PC-3 (cell line): ENCODE data around the gene TBX3. TPM values are rescaled to one million over a fixed set of nuclear protein-coding genes. Genes with fewer than 3 reads are reported as not detected.

Experiments
- ATAC-seq: fragments of 200-7000 bp; cut with Tn5 transposase; 2 replicates; pipeline ENCODE4 v1.9.1; 2020; ENCODE audit warnings: mild to moderate bottlenecking, moderate library complexity
- BruUV-seq: library from RNA; stranded (reverse); fragments of 400-500 nt; replicated peaks from 2 replicates; lab custom pipeline; 2021; lab: Mats Ljungman, UMichigan
- CTCF ChIA-PET: fragments of 300-600 bp; sonication (Branson Sonifier 250); formaldehyde crosslinking; loops from one replicate; lab custom pipeline; 2022; ENCODE audit warnings: antibody characterized with exemption; lab: Charles Lee
- POLR2A ChIA-PET: fragments of 300-600 bp; sonication (Branson Sonifier 250); formaldehyde crosslinking; loops from one replicate; lab custom pipeline; 2022; ENCODE audit warnings: antibody characterized with exemption; ENCODE audit not compliant: unreplicated experiment; lab: Charles Lee
- DNase-seq: peaks from one replicate; pipeline ENCODE4 v3.0.0-alpha.2; 2015
- H2AFZ ChIP-seq: fragments of 300-600 bp; sonication (generic); 2 replicates; pipeline ENCODE4 v1.6.0; 2016; ENCODE audit warnings: antibody characterized with exemption, low read length
- H3F3A ChIP-seq: fragments of 300-600 bp; sonication (generic); one replicate; pipeline ENCODE4 v1.6.0; 2017; ENCODE audit warnings: antibody characterized with exemption, low read length, control low read depth, mild to moderate bottlenecking; ENCODE audit not compliant: unreplicated experiment
- H3K27ac ChIP-seq: fragments of 300-600 bp; sonication (generic); 2 replicates; pipeline ENCODE4 v1.5.1; 2016; ENCODE audit warnings: mild to moderate bottlenecking, low read length
- H3K27me3 ChIP-seq: fragments of 300-600 bp; sonication (generic); 2 replicates; pipeline ENCODE4 v1.6.1; 2016; ENCODE audit warnings: low read length, mixed read lengths
- H3K36me3 ChIP-seq: fragments of 300-600 bp; sonication (generic); 2 replicates; pipeline ENCODE4 v1.6.1; 2016; ENCODE audit warnings: low read depth, mixed run types, low read length, mixed read lengths
- H3K4me1 ChIP-seq: fragments of 300-600 bp; sonication (generic); 2 replicates; pipeline ENCODE4 v1.5.1; 2016; ENCODE audit warnings: low read length; ENCODE audit not compliant: insufficient read depth
- H3K4me2 ChIP-seq: fragments of 300-600 bp; sonication (generic); 2 replicates; pipeline ENCODE4 v1.6.0; 2016; ENCODE audit warnings: low read length
- H3K4me3 ChIP-seq: fragments of 300-600 bp; sonication (generic); 2 replicates; pipeline ENCODE4 v1.5.1; 2016; ENCODE audit warnings: mild to moderate bottlenecking, low read length, mixed read lengths
- H3K79me2 ChIP-seq: fragments of 300-600 bp; sonication (generic); 2 replicates; pipeline ENCODE4 v1.6.1; 2017; ENCODE audit warnings: low read length, mixed read lengths
- H3K9ac ChIP-seq: fragments of 300-600 bp; sonication (generic); 2 replicates; pipeline ENCODE4 v1.6.0; 2016; ENCODE audit warnings: mild to moderate bottlenecking, low read length
- H3K9me2 ChIP-seq: fragments of 300-600 bp; sonication (generic); replicated peaks from 2 replicates; pipeline ENCODE4 v1.6.1; 2016; ENCODE audit warnings: mixed run types, low read length, mixed read lengths
- H3K9me3 ChIP-seq: fragments of 300-600 bp; sonication (generic); 2 replicates; pipeline ENCODE4 v1.6.1; 2016; ENCODE audit warnings: low read length, mixed read lengths
- H4K20me1 ChIP-seq: fragments of 300-600 bp; sonication (generic); 2 replicates; pipeline ENCODE4 v1.6.1; 2016; ENCODE audit warnings: low read length, mixed read lengths
- CTCF ChIP-seq: fragments of 300-600 bp; sonication (generic); conservative IDR thresholded peaks from 2 replicates; pipeline ENCODE4 v1.5.1; 2017; ENCODE audit warnings: antibody characterized with exemption, low read depth, mild to moderate bottlenecking, low read length
- EZH2 ChIP-seq: fragments of 300-600 bp; sonication (generic); IDR thresholded peaks from one replicate; pipeline ENCODE4 v1.6.1; 2017; ENCODE audit warnings: antibody characterized with exemption, mild to moderate bottlenecking, low read length; ENCODE audit not compliant: unreplicated experiment
- EZH2phosphoT487 ChIP-seq: fragments of 300-600 bp; sonication (generic); IDR thresholded peaks from 2 replicates; pipeline ENCODE4 v1.6.1; 2018; ENCODE audit warnings: mild to moderate bottlenecking, antibody characterized with exemption, low read length, borderline replicate concordance
- intact Hi-C: fragments of 100-400 bp; cut with micrococcal nuclease; formaldehyde crosslinking; loops from 2 replicates; pipeline ENCODE4 v1.9.0; 2023
- total RNA-seq: library from RNA; depleted of rRNA; stranded (reverse); fragments of >200 nt; gene quantifications from 2 replicates; pipeline ENCODE4 v1.2.3, GENCODE V29; 2014

The TBX3 gene
- total RNA-seq, 1 experiment from 2014 or later: 89.4 TPM

GRCh38 chr12:114701104-114701414, 17.1 kb upstream of the TBX3 start:
- CTCF ChIA-PET: no interaction called here
- ATAC-seq: peak; percentile 65

GRCh38 chr12:114700392-114701103, 16.6 kb upstream of the TBX3 start:
- no peak for TF ChIP-seq CTCF
- no peak for TF ChIP-seq EZH2
- no peak for TF ChIP-seq EZH2phosphoT487
- H3K4me2 ChIP-seq: no peak overlapping the region
- no peak overlapping the region for H2AFZ ChIP-seq
- H3K27me3 ChIP-seq: no peaks in the 10 kb centered on the region
- H3K36me3 ChIP-seq: no peaks in the 10 kb centered on the region
- ChIA-PET POLR2A (no interaction called here), CTCF (no interaction called here)
- no peak for ATAC-seq
- DNase-seq: no peak
- no TSS peak for BruUV-seq
- no peaks in the 10 kb centered on the region for H3K9me3 ChIP-seq
- H3K4me3 ChIP-seq: no peak overlapping the region
- no peaks in the 10 kb centered on the region for H3K9me2 ChIP-seq
- no peak overlapping the region for H3K9ac ChIP-seq
- peaks cover 6% of the 10 kb centered on the region; the same call in 1 of the 2 replicates for H3K4me1 ChIP-seq
- H3F3A ChIP-seq: no peaks in the 10 kb centered on the region
- intact Hi-C loops: no loop called here
- H3K79me2 ChIP-seq: no peaks in the 10 kb centered on the region
- no peak overlapping the region for H3K27ac ChIP-seq
- no peaks in the 10 kb centered on the region for H4K20me1 ChIP-seq

More at GRCh38 chr12:114701104-114701414, 17.1 kb upstream of the TBX3 start:
- TF ChIP-seq CTCF (no peak), EZH2 (no peak), EZH2phosphoT487 (no peak)
- Histone ChIP-seq H3K9me3 (no peaks in the 10 kb centered on the region), H3K36me3 (no peaks in the 10 kb centered on the region), H3K9ac (no peak overlapping the region), H4K20me1 (no peaks in the 10 kb centered on the region), H3K9me2 (no peaks in the 10 kb centered on the region), H3F3A (no peaks in the 10 kb centered on the region), H3K4me3 (no peak overlapping the region), H3K79me2 (no peaks in the 10 kb centered on the region), H3K4me1 (peaks cover 6% of the 10 kb centered on the region; the same call in 1 of the 2 replicates), H3K4me2 (no peak overlapping the region), H2AFZ (no peak overlapping the region), H3K27me3 (no peaks in the 10 kb centered on the region), H3K27ac (no peak overlapping the region)
- no TSS peak for BruUV-seq
- intact Hi-C loops: no loop called here
- POLR2A ChIA-PET: no interaction called here
- DNase-seq: no peak

GRCh38 chr12:114698566-114699163, 14.7 kb upstream of the TBX3 start:
- Histone ChIP-seq H4K20me1 (no peaks in the 10 kb centered on the region), H3K4me2 (no peak overlapping the region), H3K9ac (no peak overlapping the region), H3K79me2 (peaks cover 7% of the 10 kb centered on the region), H3K4me3 (no peak overlapping the region), H3K9me2 (no peaks in the 10 kb centered on the region), H2AFZ (no peak overlapping the region), H3K4me1 (peaks cover 9% of the 10 kb centered on the region), H3K36me3 (no peaks in the 10 kb centered on the region), H3K9me3 (no peaks in the 10 kb centered on the region), H3K27ac (no peak overlapping the region), H3K27me3 (no peaks in the 10 kb centered on the region), H3F3A (no peaks in the 10 kb centered on the region)
- no peak for DNase-seq
- TF ChIP-seq EZH2 (no peak), CTCF (no peak), EZH2phosphoT487 (no peak)
- intact Hi-C loops: no loop called here
- no TSS peak for BruUV-seq
- ATAC-seq: no peak
- ChIA-PET POLR2A (no interaction called here), CTCF (no interaction called here)
